Activated naive CD8-positive, alpha-beta T cell treated with anti-CD3 and anti-CD28 coated beads, Interleukin-2, amount 50 U/mL, for 24 hours (primary cell): ENCODE measurements around the gene ZRANB2.

ENCODE experiments used
- ATAC-seq: fragments of 150-1000 bp; cut with Tn5 transposase; one replicate; pipeline ENCODE4 v1.10.0; 2021
- DNase-seq: peaks from one replicate; pipeline ENCODE4 v3.0.0; 2021
- H3K27ac Mint-ChIP-seq: one replicate; pipeline ENCODE4 v1.8.0; 2021; ENCODE audit warnings: mild to moderate bottlenecking, mixed read lengths
- H3K27me3 Mint-ChIP-seq: one replicate; pipeline ENCODE4 v1.8.0; 2021; ENCODE audit warnings: mixed read lengths
- H3K36me3 Mint-ChIP-seq: one replicate; pipeline ENCODE4 v1.8.0; 2021; ENCODE audit warnings: low read depth, mixed read lengths
- H3K4me1 Mint-ChIP-seq: one replicate; pipeline ENCODE4 v1.8.0; 2021; ENCODE audit warnings: mixed read lengths
- H3K4me3 Mint-ChIP-seq: one replicate; pipeline ENCODE4 v1.8.0; 2021; ENCODE audit warnings: mild to moderate bottlenecking, moderate library complexity, mixed read lengths
- H3K9me3 Mint-ChIP-seq: one replicate; pipeline ENCODE4 v1.8.0; 2021; ENCODE audit warnings: mixed read lengths

ZRANB2 gene

GRCh38 chr1:71080739-71081696, at the start of gene ZRANB2:
Gene ZRANB2, minus strand, starts transcription at chr1:71081035. Its CDS starts 40 bp downstream, at chr1:71080995.
- H3K9me3 Mint-ChIP-seq = no peaks in the 10 kb centered on the region
- H3K4me3 Mint-ChIP-seq = peak within 1 kb of the TSS; percentile 99
- peaks cover 28% of the 10 kb centered on the region for H3K4me1 Mint-ChIP-seq
- peaks cover 23% of the 10 kb centered on the region for H3K36me3 Mint-ChIP-seq
- ATAC-seq (peak; percentile 98), DNase-seq (peak; percentile 87)
- H3K27me3 Mint-ChIP-seq = peaks cover 20% of the 10 kb centered on the region
- H3K27ac Mint-ChIP-seq = peak within 1 kb of the TSS; percentile 97

GRCh38 chr1:71128060-71128459, 47.2 kb upstream of the ZRANB2 start:
- H3K9me3 Mint-ChIP-seq = peaks cover 61% of the 10 kb centered on the region
- H3K4me1 Mint-ChIP-seq = no peaks in the 10 kb centered on the region

GRCh38 chr1:71118086-71118485, 37.3 kb upstream of the ZRANB2 start:
- Mint-ChIP-seq H3K36me3 (peaks cover 2% of the 10 kb centered on the region), H3K4me1 (no peaks in the 10 kb centered on the region), H3K9me3 (peaks cover 11% of the 10 kb centered on the region), H3K4me3 (no peak overlapping the region), H3K27me3 (peaks cover 5% of the 10 kb centered on the region), H3K27ac (no peak overlapping the region)
- DNase-seq (no peak), ATAC-seq (no peak)

More at GRCh38 chr1:71128060-71128459, 47.2 kb upstream of the ZRANB2 start:
- ATAC-seq = no peak
- no peak for DNase-seq
- H3K4me3 Mint-ChIP-seq = no peak overlapping the region
- H3K36me3 Mint-ChIP-seq = no peaks in the 10 kb centered on the region
- no peaks in the 10 kb centered on the region for H3K27me3 Mint-ChIP-seq
- H3K27ac Mint-ChIP-seq = no peak overlapping the region

- no peak overlapping the region for H3K27ac Mint-ChIP-seq
- DNase-seq (no peak), ATAC-seq (no peak)
- H3K36me3 Mint-ChIP-seq = no peaks in the 10 kb centered on the region
- H3K4me1 Mint-ChIP-seq = no peaks in the 10 kb centered on the region
- no peak overlapping the region for H3K4me3 Mint-ChIP-seq
- peaks cover 4% of the 10 kb centered on the region for H3K9me3 Mint-ChIP-seq
- peaks cover 5% of the 10 kb centered on the region for H3K27me3 Mint-ChIP-seq
Measured at GRCh38 chr1:71116729-71117128, 35.9 kb upstream of the ZRANB2 start.

- no peaks in the 10 kb centered on the region for H3K4me1 Mint-ChIP-seq
- H3K9me3 Mint-ChIP-seq = peaks cover 6% of the 10 kb centered on the region
- no peaks in the 10 kb centered on the region for H3K36me3 Mint-ChIP-seq
- ATAC-seq (no peak), DNase-seq (no peak)
- no peak overlapping the region for H3K27ac Mint-ChIP-seq
- H3K27me3 Mint-ChIP-seq = no peaks in the 10 kb centered on the region
- no peak overlapping the region for H3K4me3 Mint-ChIP-seq
Measured at GRCh38 chr1:71106658-71107322, 26.0 kb upstream of the ZRANB2 start.

- no peak overlapping the region for H3K4me3 Mint-ChIP-seq
Measured at GRCh38 chr1:71104417-71104816, 23.6 kb upstream of the ZRANB2 start.

GRCh38 chr1:71101839-71102376, 21.1 kb upstream of the ZRANB2 start:
- H3K4me3 Mint-ChIP-seq = no peak overlapping the region
- H3K9me3 Mint-ChIP-seq = no peaks in the 10 kb centered on the region
- H3K27ac Mint-ChIP-seq = no peak overlapping the region
- H3K27me3 Mint-ChIP-seq = no peaks in the 10 kb centered on the region
- DNase-seq (no peak), ATAC-seq (no peak)
- H3K36me3 Mint-ChIP-seq = no peaks in the 10 kb centered on the region
- H3K4me1 Mint-ChIP-seq = no peaks in the 10 kb centered on the region

More at GRCh38 chr1:71104417-71104816, 23.6 kb upstream of the ZRANB2 start:
- Mint-ChIP-seq H3K4me1 (no peaks in the 10 kb centered on the region), H3K9me3 (peaks cover 6% of the 10 kb centered on the region), H3K27me3 (no peaks in the 10 kb centered on the region), H3K27ac (no peak overlapping the region), H3K36me3 (no peaks in the 10 kb centered on the region)
- DNase-seq (no peak), ATAC-seq (no peak)

- ATAC-seq = no peak
- no peaks in the 10 kb centered on the region for H3K36me3 Mint-ChIP-seq
Measured at GRCh38 chr1:71097428-71097827, 16.6 kb upstream of the ZRANB2 start.

GRCh38 chr1:71094913-71095312, 14.1 kb upstream of the ZRANB2 start:
- Mint-ChIP-seq H3K27me3 (peaks cover 1% of the 10 kb centered on the region), H3K4me3 (no peak overlapping the region), H3K36me3 (no peaks in the 10 kb centered on the region), H3K9me3 (no peaks in the 10 kb centered on the region), H3K27ac (no peak overlapping the region), H3K4me1 (no peaks in the 10 kb centered on the region)
- DNase-seq (no peak), ATAC-seq (no peak)

More at GRCh38 chr1:71097428-71097827, 16.6 kb upstream of the ZRANB2 start:
- Mint-ChIP-seq H3K27me3 (no peaks in the 10 kb centered on the region), H3K4me1 (no peaks in the 10 kb centered on the region), H3K9me3 (no peaks in the 10 kb centered on the region), H3K4me3 (no peak overlapping the region), H3K27ac (no peak overlapping the region)
- DNase-seq = no peak

GRCh38 chr1:71093938-71094337, 13.1 kb upstream of the ZRANB2 start:
- no peak overlapping the region for H3K4me3 Mint-ChIP-seq
- H3K9me3 Mint-ChIP-seq = no peaks in the 10 kb centered on the region
- ATAC-seq = no peak
- no peaks in the 10 kb centered on the region for H3K36me3 Mint-ChIP-seq
- no peaks in the 10 kb centered on the region for H3K4me1 Mint-ChIP-seq
- H3K27me3 Mint-ChIP-seq = peaks cover 1% of the 10 kb centered on the region
- DNase-seq = no peak
- H3K27ac Mint-ChIP-seq = no peak overlapping the region

- Mint-ChIP-seq H3K9me3 (no peaks in the 10 kb centered on the region), H3K4me3 (no peak overlapping the region), H3K27ac (no peak overlapping the region), H3K4me1 (no peaks in the 10 kb centered on the region), H3K36me3 (no peaks in the 10 kb centered on the region), H3K27me3 (peaks cover 13% of the 10 kb centered on the region)
- no peak for DNase-seq
- no peak for ATAC-seq
Measured at GRCh38 chr1:71089536-71090270, 8.9 kb upstream of the ZRANB2 start.

GRCh38 chr1:71088645-71089287, 7.9 kb upstream of the ZRANB2 start:
- Mint-ChIP-seq H3K4me3 (no peak overlapping the region), H3K9me3 (no peaks in the 10 kb centered on the region), H3K4me1 (no peaks in the 10 kb centered on the region), H3K27ac (no peak overlapping the region), H3K27me3 (peaks cover 17% of the 10 kb centered on the region), H3K36me3 (no peaks in the 10 kb centered on the region)
- DNase-seq (no peak), ATAC-seq (no peak)

- Mint-ChIP-seq H3K4me3 (no peak overlapping the region), H3K4me1 (no peaks in the 10 kb centered on the region), H3K27me3 (peaks cover 25% of the 10 kb centered on the region), H3K36me3 (no peaks in the 10 kb centered on the region), H3K9me3 (no peaks in the 10 kb centered on the region), H3K27ac (no peak overlapping the region)
- ATAC-seq = no peak
- no peak for DNase-seq
Measured at GRCh38 chr1:71087713-71088112, 6.9 kb upstream of the ZRANB2 start.

GRCh38 chr1:71087060-71087459, 6.2 kb upstream of the ZRANB2 start:
- Mint-ChIP-seq H3K4me1 (no peaks in the 10 kb centered on the region), H3K9me3 (no peaks in the 10 kb centered on the region), H3K4me3 (no peak overlapping the region), H3K27me3 (peaks cover 26% of the 10 kb centered on the region), H3K27ac (no peak overlapping the region), H3K36me3 (no peaks in the 10 kb centered on the region)
- no peak for DNase-seq
- ATAC-seq = no peak
